Limb (tissue), 2 donors: Measurements from ENCODE around the gene HOXD11.

ENCODE experiments used
- DNase-seq, 2 donors: peaks; one replicate each; pipeline ENCODE4 v3.0.0-alpha.2; 2016; ENCODE audit errors: extremely low spot score in 2 of 2

The HOXD11 gene

DNA sequence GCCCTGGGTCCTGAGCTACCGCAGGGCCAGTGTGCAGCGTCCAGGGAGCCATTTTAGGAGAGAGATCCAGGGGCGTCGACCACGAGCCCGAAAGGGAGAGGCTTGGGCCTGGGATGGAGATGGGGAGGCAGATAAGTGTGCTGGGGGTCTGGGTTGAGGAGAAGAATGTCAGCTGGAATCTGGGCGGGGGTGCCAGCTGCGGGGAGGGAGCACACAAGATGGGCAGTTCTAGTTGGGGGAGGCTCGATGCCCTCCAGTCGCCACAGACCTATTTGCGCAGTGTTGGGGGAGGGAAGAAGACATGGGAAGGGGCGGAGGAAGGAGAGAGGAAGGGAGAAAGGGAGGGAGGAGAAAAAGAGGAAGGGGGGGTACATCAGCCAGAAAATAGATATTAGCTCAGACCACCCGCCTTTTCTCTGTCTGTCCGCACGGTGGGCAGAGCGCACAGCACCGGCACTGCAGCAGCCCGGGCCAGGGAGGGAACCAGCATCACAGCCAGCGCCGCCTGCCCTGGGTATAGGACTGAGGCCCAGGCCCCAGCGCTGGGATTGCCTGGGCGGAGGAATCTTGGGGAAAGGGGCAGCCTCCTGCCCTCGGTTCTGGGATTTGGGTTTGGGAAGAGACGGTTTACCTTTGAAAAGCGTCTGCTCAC, 1.9 kb upstream of the HOXD11 start:
- DNase-seq: no peak

DNA sequence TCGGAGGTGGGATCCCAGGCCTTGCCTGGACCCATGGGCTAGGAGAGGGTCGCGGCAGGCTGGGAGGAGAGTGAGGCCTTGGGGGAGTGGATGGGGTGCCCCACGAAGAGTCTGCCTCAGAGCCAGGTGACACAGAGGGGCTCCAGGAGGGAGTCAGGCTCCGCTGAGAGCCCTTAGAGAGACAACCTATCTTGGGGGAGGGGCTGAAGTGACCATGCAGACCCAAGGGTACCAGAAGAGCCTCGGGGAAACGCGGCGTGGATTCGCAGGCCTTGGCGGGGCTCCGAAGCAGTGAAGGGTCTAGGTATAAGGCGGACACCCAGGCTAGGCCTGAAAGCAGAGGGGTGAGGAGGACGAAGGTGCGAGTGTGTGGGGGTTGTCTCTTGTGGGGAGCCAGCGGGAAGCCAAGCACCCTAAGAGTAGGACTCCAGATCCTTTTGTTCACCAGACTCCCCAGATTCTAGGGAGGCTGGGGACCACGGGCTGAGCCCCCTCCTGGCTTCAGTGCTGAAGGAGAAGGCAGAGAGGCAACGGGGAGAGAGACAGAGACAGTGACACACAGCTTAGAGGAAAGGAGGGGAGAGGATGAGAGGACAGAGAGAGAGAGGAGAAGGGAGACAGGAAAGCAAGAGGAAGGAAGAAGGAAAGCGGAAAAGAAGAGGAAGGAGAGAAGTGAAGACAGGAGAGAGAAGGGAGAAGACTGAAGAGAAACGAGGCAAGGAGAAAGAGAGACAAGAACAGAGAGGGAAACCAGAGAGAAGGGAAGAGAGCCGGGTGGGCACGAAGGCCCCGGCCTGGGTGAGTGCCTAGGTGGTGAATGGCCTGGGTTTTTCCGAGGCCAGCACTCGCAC, 1.1 kb upstream of the HOXD11 start:
- no peak for DNase-seq

DNA sequence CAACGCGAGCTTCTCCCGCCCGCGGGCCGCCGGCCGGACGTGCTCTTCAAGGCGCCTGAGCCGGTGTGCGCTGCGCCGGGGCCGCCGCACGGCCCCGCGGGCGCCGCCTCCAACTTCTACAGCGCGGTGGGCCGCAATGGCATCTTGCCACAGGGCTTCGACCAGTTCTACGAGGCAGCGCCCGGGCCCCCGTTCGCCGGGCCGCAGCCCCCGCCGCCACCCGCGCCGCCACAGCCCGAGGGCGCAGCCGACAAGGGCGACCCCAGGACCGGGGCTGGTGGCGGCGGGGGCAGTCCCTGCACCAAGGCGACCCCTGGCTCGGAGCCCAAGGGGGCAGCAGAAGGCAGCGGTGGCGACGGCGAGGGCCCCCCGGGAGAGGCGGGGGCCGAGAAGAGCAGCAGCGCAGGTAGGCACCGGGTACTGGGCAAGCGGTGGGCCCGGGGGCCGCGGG, 676 bp downstream of the HOXD11 start:
- DNase-seq: no peak

DNA sequence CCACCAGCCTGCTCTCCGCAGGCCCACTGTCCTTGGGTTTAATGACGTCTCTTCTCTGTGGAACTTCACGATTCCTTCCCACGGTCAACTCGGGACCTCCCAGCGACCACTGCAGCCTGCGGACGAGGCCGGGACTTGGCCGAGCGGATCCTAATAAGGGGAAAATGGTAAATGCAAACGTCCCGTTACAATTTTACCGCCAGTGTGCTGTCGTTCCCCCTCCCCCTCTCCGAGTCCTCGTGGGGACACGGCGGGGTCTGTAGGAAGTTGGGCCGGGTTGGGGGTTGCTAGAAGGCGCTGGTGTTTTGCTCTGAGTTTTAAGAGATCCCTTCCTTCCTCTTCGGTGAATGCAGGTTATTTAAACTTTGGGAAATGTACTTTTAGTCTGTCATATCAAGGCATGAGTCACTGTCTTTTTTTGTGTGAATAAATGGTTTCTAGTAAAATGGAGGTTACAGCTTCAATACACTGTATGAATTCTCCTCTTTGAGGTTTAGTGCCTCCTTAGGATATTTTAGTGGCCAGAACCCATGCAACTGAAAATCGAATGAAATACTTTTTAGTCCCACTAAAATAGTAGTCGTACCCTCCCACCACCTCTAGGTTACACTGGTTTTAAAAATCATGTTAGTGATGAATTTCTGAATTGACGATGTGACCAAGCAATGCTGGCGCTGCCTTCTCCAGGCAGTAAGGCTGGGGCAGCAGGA, 2.3 kb downstream of the HOXD11 start:
- no peak for DNase-seq

DNA sequence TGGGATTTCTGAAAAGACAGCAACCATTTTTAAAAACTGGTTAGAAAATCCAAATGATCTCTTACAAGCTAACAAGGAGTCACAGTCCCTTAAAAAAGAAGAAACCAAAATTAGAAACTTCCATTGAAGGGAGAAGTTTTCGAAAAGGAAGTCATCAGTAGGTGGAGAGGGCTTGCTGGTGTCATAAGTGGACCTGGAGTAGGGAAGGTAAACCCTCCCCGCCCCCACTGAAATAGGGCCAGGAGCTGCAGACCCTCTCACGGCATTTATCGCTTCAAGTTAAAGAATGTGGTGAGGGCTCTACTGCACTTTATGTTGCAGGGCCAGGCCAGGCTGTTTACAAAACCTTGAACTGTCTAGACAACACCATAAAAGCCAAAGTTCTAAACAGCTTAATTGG, 2.9 kb downstream of the HOXD11 start:
- no peak for DNase-seq

DNA sequence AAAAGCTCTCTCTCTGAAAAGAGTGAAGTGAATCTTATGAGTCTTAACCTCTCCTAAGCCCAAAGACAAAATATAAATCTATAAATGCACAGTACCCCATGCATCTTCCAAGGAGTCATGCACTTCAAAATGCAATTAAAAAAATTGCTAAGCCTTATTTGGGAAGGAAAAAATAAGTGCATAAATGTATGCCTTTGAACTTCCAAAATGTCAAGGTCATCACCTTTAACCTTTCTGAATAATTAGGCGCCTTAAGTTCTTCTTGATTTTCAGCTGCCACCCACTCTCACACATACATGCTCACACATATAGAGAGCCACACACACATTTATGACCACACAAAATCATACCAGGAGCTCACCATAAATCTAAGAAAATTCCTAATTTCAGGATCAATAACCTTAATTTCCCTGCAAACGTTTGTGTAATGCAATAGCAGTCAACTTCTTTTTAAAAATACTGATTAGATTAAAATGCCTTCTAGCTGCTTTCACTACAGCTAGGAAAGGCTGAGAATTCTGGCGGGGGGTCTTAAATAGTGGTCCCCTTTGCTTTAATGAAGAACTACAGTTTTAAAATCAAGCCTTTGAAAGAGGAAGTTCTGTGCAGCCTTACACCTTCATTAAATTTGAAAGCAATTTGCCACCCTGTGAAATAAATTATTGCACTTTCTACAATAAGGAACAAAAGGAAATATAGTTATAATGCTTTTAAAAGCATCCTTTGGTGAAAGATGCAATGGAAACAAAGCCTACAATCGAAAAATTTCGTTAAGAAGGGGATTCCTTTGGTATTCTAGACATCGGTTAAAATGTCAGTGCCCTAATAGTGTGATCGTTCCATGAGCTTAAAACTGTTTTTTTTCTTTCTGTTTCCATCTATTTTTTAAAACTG, 3.6 kb downstream of the HOXD11 start:
- DNase-seq: no peak

DNA sequence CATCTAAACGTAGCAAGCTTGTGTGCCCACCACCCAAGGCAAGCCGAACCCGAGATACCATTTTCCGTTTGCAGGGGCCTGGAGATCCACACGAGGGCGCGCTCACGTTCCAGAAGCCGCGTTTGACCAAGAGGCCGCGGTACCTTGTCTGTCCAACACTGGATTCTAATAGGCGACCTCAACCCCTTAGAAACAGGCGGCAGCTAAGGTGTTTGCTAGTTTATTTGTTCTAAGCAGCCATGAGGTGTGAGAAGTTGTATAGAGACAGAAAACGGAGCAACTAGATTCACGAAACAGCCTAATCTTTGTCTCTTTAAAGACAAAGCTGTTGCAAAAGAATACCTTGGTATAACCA, 4.2 kb downstream of the HOXD11 start:
- DNase-seq: peak in 1 of 2 donors; percentile 88

DNA sequence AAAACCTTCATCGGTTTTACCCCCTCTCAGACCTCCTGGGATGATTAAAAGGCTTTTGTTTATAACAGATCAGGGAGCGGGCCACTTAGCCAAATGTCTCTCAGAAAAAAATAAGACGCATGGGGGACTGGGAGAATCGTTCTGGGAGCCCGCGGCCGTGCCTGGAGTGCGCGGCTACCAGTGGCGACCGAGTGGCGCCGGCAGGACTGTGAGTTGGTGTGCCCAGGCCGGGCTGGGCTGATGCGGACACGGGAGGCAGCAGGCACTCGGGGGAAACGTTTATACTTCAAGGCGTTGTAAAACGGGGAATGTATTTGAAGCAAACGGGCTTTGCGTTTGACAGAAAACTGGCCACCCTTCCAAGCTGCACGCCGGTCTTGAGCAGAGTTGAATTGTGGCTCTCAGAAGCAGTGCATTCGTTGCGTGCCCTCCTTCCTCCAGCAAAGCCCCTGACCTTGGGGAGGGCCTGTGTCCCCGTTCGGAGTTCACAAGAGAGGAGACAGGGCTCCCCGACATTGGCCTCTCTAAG, 4.8 kb downstream of the HOXD11 start:
- no peak for DNase-seq

DNA sequence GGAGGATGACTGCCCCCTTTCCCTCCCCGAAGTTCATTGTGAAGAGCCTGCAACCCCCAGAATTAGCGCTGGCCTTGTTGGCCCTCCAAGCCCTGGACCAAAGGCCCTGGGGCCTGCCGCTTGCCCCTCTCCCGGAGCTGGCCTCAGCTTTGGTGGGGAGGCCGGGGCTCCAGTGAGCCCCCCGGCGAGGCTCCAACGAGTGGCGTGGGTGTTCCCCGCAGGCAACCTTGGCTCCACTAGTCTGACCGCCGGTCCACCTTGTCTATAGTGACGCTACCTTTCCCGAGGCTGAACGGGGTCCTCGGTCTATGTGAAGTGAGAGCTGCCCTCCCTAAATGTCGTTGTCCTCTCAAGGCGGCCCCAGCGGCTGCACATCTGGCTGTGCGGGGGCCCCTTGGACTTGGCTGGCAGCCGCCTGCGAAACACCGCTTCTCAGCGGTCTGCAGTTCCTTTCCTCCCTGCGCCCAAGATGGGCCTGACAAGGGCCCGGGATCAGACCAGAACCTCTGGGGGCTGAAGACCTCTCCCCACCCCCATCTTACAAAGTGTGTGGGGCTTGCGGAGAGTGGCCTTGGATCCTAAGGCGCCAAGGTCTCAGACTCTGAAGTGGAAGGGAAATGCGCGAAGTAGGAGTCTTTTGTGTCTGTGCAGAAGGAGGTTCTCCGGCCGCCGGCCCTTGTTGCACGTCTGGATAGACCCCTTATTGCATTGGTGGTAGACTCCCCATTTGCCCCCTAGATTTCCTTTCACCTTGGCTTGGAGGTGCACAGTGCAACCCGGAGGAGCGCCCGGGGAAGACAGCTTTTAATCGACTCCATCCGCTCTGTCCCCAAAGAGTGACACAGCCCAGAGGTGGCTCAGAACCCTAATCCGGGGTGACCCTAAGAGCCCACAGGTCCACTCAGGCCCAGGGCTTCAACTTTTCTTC, 5.6 kb downstream of the HOXD11 start:
- DNase-seq: no peak

DNA sequence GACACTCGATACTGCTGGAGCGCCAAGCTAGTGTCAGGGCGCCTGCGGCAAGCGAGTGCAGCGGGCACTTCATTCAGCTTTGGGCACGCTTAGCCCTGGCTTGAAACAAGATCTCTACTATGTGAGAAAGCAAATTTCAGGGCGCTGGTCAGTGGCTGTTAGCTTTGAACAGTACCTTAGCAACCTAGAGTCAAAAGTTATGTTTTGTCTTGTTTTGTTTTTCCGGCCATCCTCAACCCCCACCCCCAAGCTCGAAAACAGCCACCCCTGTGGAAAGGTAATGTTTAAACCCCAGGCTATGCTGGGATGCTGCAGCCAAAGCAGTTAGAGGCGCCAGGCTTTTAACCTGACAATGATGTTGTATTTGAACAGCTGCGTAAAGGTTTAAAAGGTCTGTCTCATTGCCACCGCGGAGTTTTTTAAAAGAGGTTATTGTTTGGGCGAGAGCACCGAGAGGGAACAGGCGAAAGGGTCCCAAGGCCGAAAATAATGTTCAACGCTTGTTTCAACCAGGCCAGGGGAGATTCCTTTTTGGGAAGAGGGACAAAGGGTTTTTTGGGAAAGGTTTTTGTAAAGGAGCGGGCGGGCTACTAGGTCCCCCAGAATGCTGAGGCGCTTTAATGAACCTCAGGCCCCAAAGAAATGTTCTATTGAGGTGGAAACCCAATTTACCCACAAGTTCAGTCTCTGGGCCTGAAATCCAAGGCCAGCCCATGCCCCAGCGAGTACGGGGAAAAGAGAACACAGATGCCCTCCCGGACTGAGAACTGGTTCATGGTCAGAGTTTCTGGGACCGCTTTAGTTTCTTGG, 7.2 kb downstream of the HOXD11 start:
- DNase-seq: no peak

DNA sequence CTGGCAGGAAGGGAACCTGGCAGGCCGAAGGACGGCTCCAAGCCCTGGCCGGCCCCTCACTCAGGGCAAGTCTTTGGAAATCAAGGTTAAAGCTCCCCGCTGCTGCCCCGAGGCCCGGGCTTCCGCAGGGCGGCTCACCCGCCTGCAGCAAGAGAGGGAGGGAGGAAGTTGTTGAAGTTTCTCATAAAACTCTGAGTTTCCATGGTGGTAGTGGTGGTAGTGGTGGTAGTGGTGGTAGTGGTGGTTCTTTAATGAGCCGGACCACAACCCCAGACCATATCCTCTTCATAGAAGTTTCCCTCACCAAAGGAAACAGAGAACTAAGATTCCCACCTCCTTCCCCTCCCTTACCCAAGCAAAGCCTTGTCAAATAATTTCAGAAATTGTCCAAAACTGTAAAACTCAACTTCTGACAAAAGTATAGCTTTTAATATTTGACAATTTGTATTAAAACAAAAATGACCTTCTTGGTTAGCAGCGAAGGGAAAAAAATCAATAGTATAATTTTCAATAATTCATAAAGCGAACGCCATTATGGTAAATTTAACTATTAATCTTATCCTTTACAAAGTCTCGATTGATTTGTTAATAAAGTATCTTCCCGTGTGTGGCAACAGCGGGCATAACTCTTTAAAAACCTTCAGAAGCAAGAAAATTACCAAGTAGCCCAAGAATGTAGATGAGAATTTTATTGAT, 8.0 kb downstream of the HOXD11 start:
- DNase-seq: no peak

DNA sequence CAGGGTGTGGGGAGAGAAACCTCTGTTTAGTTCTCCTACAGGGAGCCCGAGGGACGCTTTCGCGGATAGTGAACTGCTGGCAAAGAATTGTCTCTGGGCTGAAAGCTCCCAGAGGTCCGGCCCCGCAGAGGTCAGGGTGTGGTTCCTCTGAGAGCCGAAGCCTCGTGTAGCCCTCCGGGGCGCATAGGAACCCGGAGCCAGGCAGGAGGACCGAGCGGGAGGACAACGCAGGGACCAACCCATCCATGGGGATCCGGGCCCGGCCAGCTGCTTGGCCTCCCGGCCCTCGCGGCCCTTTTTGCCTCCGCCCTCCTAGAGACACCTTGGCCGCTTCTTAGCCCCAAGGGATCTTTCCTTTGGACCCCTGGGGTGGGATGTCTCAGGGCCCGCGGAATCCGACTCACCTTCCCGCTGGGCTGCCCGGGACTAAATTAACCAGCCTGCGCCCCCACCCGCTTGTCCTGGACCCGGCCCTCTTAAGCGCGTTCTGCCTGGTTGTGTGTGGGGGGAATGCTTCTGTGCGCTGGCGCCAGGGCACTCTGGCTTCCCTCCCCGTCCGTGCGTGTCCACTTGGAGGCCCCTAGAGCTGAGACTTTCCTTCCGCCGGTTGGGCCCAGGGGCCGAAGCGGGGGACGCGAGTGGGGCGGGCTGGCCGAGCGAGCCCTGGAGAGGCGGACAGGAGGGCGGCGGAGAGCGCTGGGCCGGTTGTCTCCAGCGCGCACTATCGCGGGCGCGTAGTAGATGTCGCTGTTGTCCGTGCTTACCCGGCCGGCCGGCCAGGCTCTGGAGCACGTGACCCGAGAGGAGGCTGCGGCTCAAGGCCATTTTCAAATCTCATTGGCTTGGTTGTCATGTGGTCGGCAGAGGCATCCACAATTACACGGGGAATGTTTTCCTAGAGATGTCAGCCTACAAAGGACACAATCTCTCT, 9.1 kb downstream of the HOXD11 start, which contains the start of gene HOXD10:
Gene HOXD10 (plus strand): TSS at position 896 of the 931 bp plus-strand sequence. CDS start 56 bp downstream, outside the sequence.
- no peak for DNase-seq

DNA sequence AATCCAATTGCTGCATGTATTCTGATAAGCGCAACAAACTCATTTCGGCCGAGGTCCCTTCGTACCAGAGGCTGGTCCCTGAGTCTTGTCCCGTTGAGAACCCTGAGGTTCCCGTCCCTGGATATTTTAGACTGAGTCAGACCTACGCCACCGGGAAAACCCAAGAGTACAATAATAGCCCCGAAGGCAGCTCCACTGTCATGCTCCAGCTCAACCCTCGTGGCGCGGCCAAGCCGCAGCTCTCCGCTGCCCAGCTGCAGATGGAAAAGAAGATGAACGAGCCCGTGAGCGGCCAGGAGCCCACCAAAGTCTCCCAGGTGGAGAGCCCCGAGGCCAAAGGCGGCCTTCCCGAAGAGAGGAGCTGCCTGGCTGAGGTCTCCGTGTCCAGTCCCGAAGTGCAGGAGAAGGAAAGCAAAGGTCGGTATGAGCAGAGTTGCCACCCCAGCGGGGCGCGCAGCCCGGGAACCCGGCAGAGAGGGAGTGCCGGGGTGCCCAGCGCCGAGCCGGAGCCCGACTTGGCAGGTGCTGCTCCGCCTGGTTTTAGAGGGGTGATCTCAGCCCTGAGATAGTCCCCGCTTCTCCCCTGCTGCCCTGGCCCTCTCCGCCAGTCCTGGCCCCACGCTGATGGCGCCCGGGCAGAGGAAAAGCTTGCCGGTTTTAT, 10.2 kb downstream of the HOXD11 start:
- DNase-seq: peak in 1 of 2 donors; percentile 43

DNA sequence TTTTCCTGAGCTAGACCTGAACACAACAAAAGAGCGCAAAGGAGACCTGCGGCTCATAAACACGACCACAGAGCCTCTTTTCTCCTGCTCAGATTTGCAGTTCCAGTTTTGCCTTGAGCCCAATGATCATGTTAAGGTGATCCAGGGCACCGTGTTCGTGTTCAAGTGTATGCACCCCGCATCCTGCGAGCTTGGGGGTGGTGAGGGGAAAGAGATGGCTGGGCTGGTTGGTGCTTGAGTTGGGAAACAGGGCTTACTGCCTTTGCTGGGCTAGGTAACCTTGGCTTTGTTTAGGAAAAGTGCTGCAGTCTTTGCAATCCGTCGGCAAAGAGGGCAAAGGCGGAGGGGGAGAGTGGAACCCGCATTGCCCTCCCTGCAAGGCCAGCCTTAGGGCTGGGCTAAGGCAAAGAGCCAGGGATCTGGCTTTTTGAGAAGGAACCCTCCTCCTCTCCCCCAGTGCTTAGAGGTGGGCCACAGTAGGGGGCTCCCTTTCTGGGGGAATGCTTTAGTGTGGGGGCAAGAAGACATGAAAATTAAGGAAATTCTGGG, 10.8 kb downstream of the HOXD11 start:
- DNase-seq: no peak

DNA sequence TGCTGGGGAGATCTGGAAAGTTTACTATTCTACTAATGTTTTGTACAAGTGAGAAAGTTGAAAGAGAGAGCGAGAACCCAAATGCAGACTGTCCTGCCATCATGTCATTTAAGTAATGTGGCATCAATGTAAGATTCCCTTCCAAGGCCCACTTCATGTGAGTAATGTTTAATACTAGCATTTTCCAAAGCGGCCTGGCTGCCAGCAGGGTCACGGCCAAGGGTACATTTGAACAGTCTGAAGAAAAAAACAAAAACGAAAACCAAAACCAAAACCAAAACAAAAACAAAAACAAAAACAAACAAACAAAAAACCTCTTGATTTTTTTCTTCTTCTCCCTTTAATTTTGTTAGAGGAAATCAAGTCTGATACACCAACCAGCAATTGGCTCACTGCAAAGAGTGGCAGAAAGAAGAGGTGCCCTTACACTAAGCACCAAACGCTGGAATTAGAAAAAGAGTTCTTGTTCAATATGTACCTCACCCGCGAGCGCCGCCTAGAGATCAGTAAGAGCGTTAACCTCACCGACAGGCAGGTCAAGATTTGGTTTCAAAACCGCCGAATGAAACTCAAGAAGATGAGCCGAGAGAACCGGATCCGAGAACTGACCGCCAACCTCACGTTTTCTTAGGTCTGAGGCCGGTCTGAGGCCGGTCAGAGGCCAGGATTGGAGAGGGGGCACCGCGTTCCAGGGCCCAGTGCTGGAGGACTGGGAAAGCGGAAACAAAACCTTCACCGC, 11.7 kb downstream of the HOXD11 start:
- peak in 1 of 2 donors; percentile 69 for DNase-seq
